Upper lobe of right lung (tissue), 1 donor: ENCODE measurements around the gene SGSM1. TPM values are rescaled to one million over a fixed set of nuclear protein-coding genes. Genes with fewer than 3 reads are reported as not detected.

Experiments used
- ATAC-seq: fragments of 200-7000 bp; cut with Tn5 transposase; one replicate; pipeline ENCODE4 v1.9.1; 2020; ENCODE audit warnings: mild to moderate bottlenecking, moderate library complexity
- DNase-seq: peaks from one replicate; pipeline ENCODE4 v3.0.0-alpha.2; 2020
- H3K27ac ChIP-seq: fragments of 200-600 bp; one replicate; pipeline ENCODE4 v1.8.0; 2022
- H3K27me3 ChIP-seq: fragments of 200-600 bp; one replicate; pipeline ENCODE4 v1.8.0; 2022; ENCODE audit warnings: mild to moderate bottlenecking
- H3K36me3 ChIP-seq: fragments of 200-600 bp; one replicate; pipeline ENCODE4 v1.8.0; 2022
- H3K4me1 ChIP-seq: fragments of 200-600 bp; one replicate; pipeline ENCODE4 v1.8.0; 2022
- H3K4me3 ChIP-seq: fragments of 200-600 bp; one replicate; pipeline ENCODE4 v1.8.0; 2022; ENCODE audit warnings: mild to moderate bottlenecking
- H3K9me3 ChIP-seq: fragments of 200-600 bp; one replicate; pipeline ENCODE4 v1.8.0; 2022
- CTCF ChIP-seq: fragments of 200-600 bp; IDR thresholded peaks from one replicate; pipeline ENCODE4 v1.8.0; 2022; ENCODE audit warnings: antibody characterized with exemption
- intact Hi-C: fragments of 100-400 bp; cut with DNase I; formaldehyde crosslinking; loops from one replicate; pipeline ENCODE4 v1.11.0; 2022
- total RNA-seq: library from RNA; stranded (reverse); fragmentation: NEBNext Ultra II Directional; extraction: Animal tissue kit (Norgen Biotek cat#: 25700); gene quantifications from one replicate; pipeline ENCODE4 v1.2.1, GENCODE V29; 2021
- donor health status: DM: no; HTN: yes; CAD: no; lungs with severe emphysema.

SGSM1 gene
- total RNA-seq, 1 donor from 2014 or later, result 3.8 TPM

GRCh38 chr22:24925586-24926427 lies 119.8 kb downstream of the SGSM1 start:
- Histone ChIP-seq H3K27me3 (no peaks in the 10 kb centered on the region), H3K27ac (no peak overlapping the region), H3K4me1 (no peaks in the 10 kb centered on the region), H3K4me3 (no peak overlapping the region), H3K36me3 (no peaks in the 10 kb centered on the region), H3K9me3 (no peaks in the 10 kb centered on the region)
- intact Hi-C loops, result no loop called here
- ATAC-seq, result no peak
- no peak for DNase-seq
- TF ChIP-seq CTCF, result no peak

- no peak for DNase-seq
- Histone ChIP-seq H3K27ac (no peak overlapping the region), H3K4me1 (no peaks in the 10 kb centered on the region), H3K36me3 (no peaks in the 10 kb centered on the region), H3K4me3 (no peak overlapping the region), H3K9me3 (no peaks in the 10 kb centered on the region), H3K27me3 (no peaks in the 10 kb centered on the region)
- intact Hi-C loops, result no loop called here
- ATAC-seq, result no peak
- no peak for TF ChIP-seq CTCF
These were observed 120.4 kb downstream of the SGSM1 start for GRCh38 chr22:24926428-24926725.

GRCh38 chr22:24926849-24927579 lies 121.0 kb downstream of the SGSM1 start:
- intact Hi-C loops, result no loop called here
- Histone ChIP-seq H3K27me3 (no peaks in the 10 kb centered on the region), H3K4me3 (no peak overlapping the region), H3K4me1 (no peaks in the 10 kb centered on the region), H3K27ac (no peak overlapping the region), H3K36me3 (no peaks in the 10 kb centered on the region), H3K9me3 (no peaks in the 10 kb centered on the region)
- ATAC-seq (no peak), DNase-seq (no peak)
- TF ChIP-seq CTCF, result no peak

GRCh38 chr22:24928322-24928721 lies 122.3 kb downstream of the SGSM1 start:
- Histone ChIP-seq H3K36me3 (no peaks in the 10 kb centered on the region), H3K27ac (no peak overlapping the region), H3K27me3 (no peaks in the 10 kb centered on the region), H3K4me3 (no peak overlapping the region), H3K9me3 (no peaks in the 10 kb centered on the region), H3K4me1 (no peaks in the 10 kb centered on the region)
- TF ChIP-seq CTCF, result no peak
- intact Hi-C loops, result no loop called here
- DNase-seq, result no peak
- ATAC-seq, result no peak

GRCh38 chr22:24930678-24931077 lies 124.7 kb downstream of the SGSM1 start:
- no peak for ATAC-seq
- Histone ChIP-seq H3K4me1 (no peaks in the 10 kb centered on the region), H3K27me3 (no peaks in the 10 kb centered on the region), H3K4me3 (no peak overlapping the region), H3K36me3 (no peaks in the 10 kb centered on the region), H3K27ac (no peak overlapping the region), H3K9me3 (no peaks in the 10 kb centered on the region)
- TF ChIP-seq CTCF, result no peak
- DNase-seq, result no peak
- intact Hi-C loops, result no loop called here
